Gastroesophageal sphincter (tissue), 4 donors: ENCODE data around the gene FIGN. TPM values are rescaled to one million over a fixed set of nuclear protein-coding genes. Genes with fewer than 3 reads are reported as not detected.

Experiments used
- ATAC-seq: fragments of 150-250 bp; one replicate; pipeline ENCODE4 v1.9.1; 2016; ENCODE audit warnings: mild to moderate bottlenecking, moderate library complexity
- H3K27ac ChIP-seq, 4 donors: fragments of 200-600 bp; sonication (generic) in 3 of 4; 1 replicate in 3 of 4; 2 replicates in 1 of 4; pipeline ENCODE4 v1.5.1; 2016 to 2019
- H3K27me3 ChIP-seq: fragments of 200-600 bp; sonication (generic); one replicate; pipeline ENCODE4 v1.5.1; 2019
- H3K36me3 ChIP-seq, 2 donors: fragments of 200-600 bp; sonication (generic); one replicate each; pipeline ENCODE4 v1.5.1; 2019; ENCODE audit warnings: control low read depth in 1 of 2
- H3K4me1 ChIP-seq, 3 donors: fragments of 200-600 bp; sonication (generic); 1 replicate in 2 of 3; 2 replicates in 1 of 3; pipeline ENCODE4 v1.5.1; 2016 to 2019; ENCODE audit warnings: control low read depth in 2 of 3
- H3K4me3 ChIP-seq, 2 donors: fragments of 200-600 bp; sonication (generic); one replicate each; pipeline ENCODE4 v1.5.1; 2019; ENCODE audit warnings: mild to moderate bottlenecking in 1 of 2, moderate library complexity in 1 of 2
- H3K9me3 ChIP-seq, 3 donors: fragments of 200-600 bp; sonication (generic); one replicate each; pipeline ENCODE4 v1.5.1; 2017 to 2019; ENCODE audit warnings: control low read depth in 2 of 3
- CTCF ChIP-seq, 4 experiments: fragments of 200-600 bp in 2 of 4; fragments of 450-650 bp in 2 of 4; sonication (generic) in 1 of 4; IDR thresholded peaks; one replicate each; pipeline ENCODE4 v1.5.1; 2017 to 2019; ENCODE audit warnings: antibody characterized with exemption in 4 of 4, mild to moderate bottlenecking in 2 of 4, moderate library complexity in 2 of 4
- EP300 ChIP-seq: sonication (generic); formaldehyde crosslinking; IDR thresholded peaks from one replicate; pipeline ENCODE4 v1.6.1; 2017; ENCODE audit warnings: antibody characterized with exemption, mild to moderate bottlenecking
- POLR2A ChIP-seq, 2 donors: fragments of 450-650 bp; IDR thresholded peaks; one replicate each; pipeline ENCODE4 v1.6.1; 2017; ENCODE audit warnings: antibody characterized with exemption in 2 of 2, mild to moderate bottlenecking in 2 of 2, moderate library complexity in 1 of 2
- POLR2AphosphoS5 ChIP-seq: sonication (generic); formaldehyde crosslinking; IDR thresholded peaks from one replicate; pipeline ENCODE4 v1.6.1; 2017; ENCODE audit warnings: antibody characterized with exemption
- WGBS, 2 donors: methylation state at CpG; one replicate each; pipeline ENCODE4 v1.1.5; 2018; ENCODE audit warnings: low coverage in 1 of 2; 5-methylcytosine and 5-hydroxymethylcytosine counted together
- total RNA-seq, 4 donors: library from RNA; depleted of rRNA; stranded (reverse); fragments of >200 nt; gene quantifications; one replicate each; pipeline ENCODE4 v1.1.0, GENCODE V29; 2016

Gene FIGN
- total RNA-seq, 4 donors from 2014 or later: 5.0 to 17.5 (median 10.2) TPM

GRCh38 chr2:163734881-163735684 lies 725 bp downstream of the FIGN start:
- Histone ChIP-seq H3K36me3 (no peaks in the 10 kb centered on the region), H3K27me3 (no peaks in the 10 kb centered on the region), H3K27ac (peak overlapping the region; percentile 86 to 97 (median 94)), H3K4me3 (peak overlapping the region; percentile 63 to 77), H3K9me3 (no peaks in the 10 kb centered on the region), H3K4me1 (peaks cover 0 to 24% (median 0%) of the 10 kb centered on the region in 3 donors)
- WGBS, 2 donors: 4 to 5% methylated on average over 16 of the region's 16 CpGs
- TF ChIP-seq POLR2A (IDR thresholded peaks at IDR 0.05) (no peak), CTCF (IDR thresholded peaks at IDR 0.05) (no peak), POLR2AphosphoS5 (no peak), EP300 (no peak)
- no peak for ATAC-seq

GRCh38 chr2:163734401-163734800 lies 1.4 kb downstream of the FIGN start:
- no peaks in the 10 kb centered on the region for H3K36me3 ChIP-seq
- TF ChIP-seq POLR2A (IDR thresholded peaks at IDR 0.05) (no peak), POLR2AphosphoS5 (no peak), CTCF (IDR thresholded peaks at IDR 0.05) (no peak), EP300 (no peak)
- peak overlapping the region in 3 of 4 donors; percentile 59 to 95 (median 92) for H3K27ac ChIP-seq
- WGBS, 2 donors: 27 to 51% methylated on average over 2 of the region's 2 CpGs
- H3K4me1 ChIP-seq: peaks cover 0 to 30% (median 0%) of the 10 kb centered on the region in 3 donors
- peak overlapping the region; percentile 63 to 77 for H3K4me3 ChIP-seq
- H3K9me3 ChIP-seq: no peaks in the 10 kb centered on the region
- ATAC-seq: no peak
- no peaks in the 10 kb centered on the region for H3K27me3 ChIP-seq

GRCh38 chr2:163733956-163734355 lies 1.9 kb downstream of the FIGN start:
- Histone ChIP-seq H3K27me3 (no peaks in the 10 kb centered on the region), H3K36me3 (no peaks in the 10 kb centered on the region), H3K9me3 (no peaks in the 10 kb centered on the region), H3K27ac (peak overlapping the region; percentile 59 to 95 (median 80)), H3K4me1 (peaks cover 0 to 35% (median 0%) of the 10 kb centered on the region in 3 donors), H3K4me3 (peak overlapping the region; percentile 63 to 77)
- WGBS, 2 donors: 42 to 48% methylated on average over 5 of the region's 5 CpGs
- TF ChIP-seq EP300: no peak
- no peak for ATAC-seq

- ATAC-seq: no peak
- H3K9me3 ChIP-seq: no peaks in the 10 kb centered on the region
- TF ChIP-seq POLR2A (IDR thresholded peaks at IDR 0.05) (no peak), CTCF (IDR thresholded peaks at IDR 0.05) (no peak), EP300 (no peak), POLR2AphosphoS5 (no peak)
- H3K4me3 ChIP-seq: peak overlapping the region; percentile 63 to 77
- H3K27ac ChIP-seq: peak overlapping the region; percentile 59 to 95 (median 80)
- peaks cover 0 to 35% (median 0%) of the 10 kb centered on the region in 3 donors for H3K4me1 ChIP-seq
- no peaks in the 10 kb centered on the region for H3K27me3 ChIP-seq
- H3K36me3 ChIP-seq: no peaks in the 10 kb centered on the region
- WGBS, 2 donors: 43% methylated on average over 14 to 15 of the region's 15 CpGs
These were observed 2.4 kb downstream of the FIGN start for GRCh38 chr2:163733301-163733938.

- ATAC-seq: no peak
- no peaks in the 10 kb centered on the region for H3K36me3 ChIP-seq
- no peaks in the 10 kb centered on the region for H3K9me3 ChIP-seq
- H3K4me1 ChIP-seq: peaks cover 0 to 35% (median 0%) of the 10 kb centered on the region in 3 donors
- peak overlapping the region; percentile 59 to 95 (median 80) for H3K27ac ChIP-seq
- no peak for TF ChIP-seq POLR2AphosphoS5
- 17 to 32% methylated on average over 4 of the region's 4 CpGs for WGBS, 2 donors
- H3K27me3 ChIP-seq: no peaks in the 10 kb centered on the region
- peak overlapping the region in 1 of 2 donors; percentile 77 for H3K4me3 ChIP-seq
These were observed 3.1 kb downstream of the FIGN start for GRCh38 chr2:163732727-163733126.
